ENCODE results near the gene HPCA. TPM values are rescaled to one million over a fixed set of nuclear protein-coding genes. Genes with fewer than 3 reads are reported as not detected.

HPCA gene
- total and polyA plus RNA-seq, 2 donors (not counting 3 experiments of a cell fraction or from before 2014, with no cell fraction given) = not detected

DNA sequence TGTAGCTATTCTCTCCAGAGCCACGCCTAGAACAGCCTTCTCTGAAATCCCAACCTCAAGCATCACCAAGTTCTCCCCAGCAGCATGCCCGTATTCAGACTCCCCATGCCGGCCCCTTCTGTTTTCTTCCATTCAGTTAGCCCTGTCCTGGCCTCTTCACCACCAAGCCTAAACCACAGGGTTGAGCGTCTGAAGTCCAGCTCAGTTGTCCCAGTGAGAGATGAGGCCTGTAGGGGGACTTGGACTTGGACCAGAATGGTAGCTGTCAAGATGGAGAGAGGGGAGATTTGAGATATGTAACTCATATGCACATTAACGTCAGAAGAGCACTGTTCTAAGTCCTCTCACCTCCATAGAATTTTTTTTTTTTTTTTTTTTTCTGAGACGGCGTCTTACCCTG, 20.4 kb downstream of the HPCA start:
- no peak overlapping the region for H3K27ac ChIP-seq (ENCODE audit: insufficient read depth, low read depth, low read length)
- H3K4me1 ChIP-seq (ENCODE audit: control insufficient read depth, extremely low read depth, insufficient read depth, low read length) = no peaks in the 10 kb centered on the region
- FAIRE-seq (no peak), DNase-seq (ENCODE audit: low read depth, low spot score) (no peak)
- no peaks in the 10 kb centered on the region for H3K79me2 ChIP-seq (ENCODE audit: control insufficient read depth, insufficient read depth, low read length)
- no peak overlapping the region for H2AFZ ChIP-seq (ENCODE audit: low read depth, low read length)
- ChIA-PET CTCF (interaction anchor here (1.2 to 2.1 kb wide), 6 partner anchors 10 to 101 kb away, joined by 3 to 6 read pairs (median 4); no protein-coding TSS in a partner anchor), POLR2A (interaction anchor here (0.7 kb wide), 1 partner anchor 9 kb away, joined by 5 read pairs; no protein-coding TSS in a partner anchor)
- H3K27me3 ChIP-seq (ENCODE audit: control insufficient read depth in 2 of 2, insufficient read depth in 2 of 2, low read length in 2 of 2) = peaks cover 0 to 3% of the 10 kb centered on the region in 2 experiments
- no peak for TF ChIP-seq EZH2 (IDR thresholded peaks at IDR 0.05; ENCODE audit: borderline replicate concordance, low read depth, low read length, severe bottlenecking)
- no peak for TF ChIP-seq FOS (IDR thresholded peaks at IDR 0.05; ENCODE audit: borderline replicate concordance, insufficient read depth, low read length)
- TF ChIP-seq, protein P1, sequence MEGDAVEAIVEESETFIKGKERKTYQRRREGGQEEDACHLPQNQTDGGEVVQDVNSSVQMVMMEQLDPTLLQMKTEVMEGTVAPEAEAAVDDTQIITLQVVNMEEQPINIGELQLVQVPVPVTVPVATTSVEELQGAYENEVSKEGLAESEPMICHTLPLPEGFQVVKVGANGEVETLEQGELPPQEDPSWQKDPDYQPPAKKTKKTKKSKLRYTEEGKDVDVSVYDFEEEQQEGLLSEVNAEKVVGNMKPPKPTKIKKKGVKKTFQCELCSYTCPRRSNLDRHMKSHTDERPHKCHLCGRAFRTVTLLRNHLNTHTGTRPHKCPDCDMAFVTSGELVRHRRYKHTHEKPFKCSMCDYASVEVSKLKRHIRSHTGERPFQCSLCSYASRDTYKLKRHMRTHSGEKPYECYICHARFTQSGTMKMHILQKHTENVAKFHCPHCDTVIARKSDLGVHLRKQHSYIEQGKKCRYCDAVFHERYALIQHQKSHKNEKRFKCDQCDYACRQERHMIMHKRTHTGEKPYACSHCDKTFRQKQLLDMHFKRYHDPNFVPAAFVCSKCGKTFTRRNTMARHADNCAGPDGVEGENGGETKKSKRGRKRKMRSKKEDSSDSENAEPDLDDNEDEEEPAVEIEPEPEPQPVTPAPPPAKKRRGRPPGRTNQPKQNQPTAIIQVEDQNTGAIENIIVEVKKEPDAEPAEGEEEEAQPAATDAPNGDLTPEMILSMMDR (IDR thresholded peaks at IDR 0.05; ENCODE audit: extremely low read depth in 1 of 2, insufficient read depth in 1 of 2, low read depth in 1 of 2, low read length in 2 of 2) = no peak
- TF ChIP-seq, protein P2, sequence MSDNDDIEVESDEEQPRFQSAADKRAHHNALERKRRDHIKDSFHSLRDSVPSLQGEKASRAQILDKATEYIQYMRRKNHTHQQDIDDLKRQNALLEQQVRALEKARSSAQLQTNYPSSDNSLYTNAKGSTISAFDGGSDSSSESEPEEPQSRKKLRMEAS (IDR thresholded peaks at IDR 0.05; ENCODE audit: insufficient read depth, insufficient read length) = no peak
- no peak for TF ChIP-seq POLR2AphosphoS5 (IDR thresholded peaks at IDR 0.05; ENCODE audit: insufficient read depth, low read depth, low read length)
- no peak for TF ChIP-seq POLR2A (IDR thresholded peaks at IDR 0.05; ENCODE audit: low read depth, low read length)
- TF ChIP-seq JUN (IDR thresholded peaks at IDR 0.05; ENCODE audit: borderline replicate concordance, insufficient read depth, insufficient read length, low read depth) = no peak
- no peaks in the 10 kb centered on the region for H3K36me3 ChIP-seq (ENCODE audit: control insufficient read depth in 2 of 2, extremely low read depth in 1 of 2, insufficient read depth in 2 of 2, low read length in 2 of 2)
- H3K9me3 ChIP-seq (replicated peaks; ENCODE audit: control insufficient read depth, insufficient read depth, low read length) = no peaks in the 10 kb centered on the region
- H3K4me2 ChIP-seq (ENCODE audit: insufficient read depth, low read length) = no peak overlapping the region
- no peak overlapping the region for H3K9ac ChIP-seq (replicated peaks; ENCODE audit: extremely low read depth, insufficient read depth, low read length)
- H4K20me1 ChIP-seq (replicated peaks; ENCODE audit: control insufficient read depth, extremely low read depth, insufficient read depth, low read length) = no peaks in the 10 kb centered on the region
- H3K9me1 ChIP-seq (replicated peaks; ENCODE audit: control insufficient read depth, extremely low read depth, insufficient read depth, low read length) = no peaks in the 10 kb centered on the region
- no TSS peak for BruUV-seq (replicated peaks)
- no peak overlapping the region for H3K4me3 ChIP-seq (replicated peaks in 1 of 3; ENCODE audit: insufficient read depth in 1 of 3, low read depth in 1 of 3, low read length in 3 of 3)
- intact Hi-C loops (cut with micrococcal nuclease) = no loop called here
- dilution Hi-C loops (cut with MboI; ENCODE audit: extremely low pct_ligation_motif_present, low sequenced_read_pairs) = no loop called here

Measured in endothelial cell of umbilical vein (primary cell).